Pulmonary artery endothelial cell (primary cell): ENCODE results near the gene TDRD12. TPM values are rescaled to one million over a fixed set of nuclear protein-coding genes. Genes with fewer than 3 reads are reported as not detected.
"Not testable (repeated sequence)": the region's sequence is repeated elsewhere in the genome, so short reads cannot be mapped to it uniquely, and the experiment has no call there.

ENCODE experiments used
- DNase-seq: peaks from one replicate; pipeline ENCODE4 v3.0.0-alpha.2; 2011; ENCODE audit warnings: low read depth, low spot score
- total RNA-seq: library from RNA; depleted of rRNA; stranded (reverse); fragments of >200 nt; gene quantifications from 2 replicates; pipeline ENCODE4 v1.2.3, GENCODE V29; 2014

Gene TDRD12
- total RNA-seq, 1 donor from 2014 or later = 0.40 TPM

DNA sequence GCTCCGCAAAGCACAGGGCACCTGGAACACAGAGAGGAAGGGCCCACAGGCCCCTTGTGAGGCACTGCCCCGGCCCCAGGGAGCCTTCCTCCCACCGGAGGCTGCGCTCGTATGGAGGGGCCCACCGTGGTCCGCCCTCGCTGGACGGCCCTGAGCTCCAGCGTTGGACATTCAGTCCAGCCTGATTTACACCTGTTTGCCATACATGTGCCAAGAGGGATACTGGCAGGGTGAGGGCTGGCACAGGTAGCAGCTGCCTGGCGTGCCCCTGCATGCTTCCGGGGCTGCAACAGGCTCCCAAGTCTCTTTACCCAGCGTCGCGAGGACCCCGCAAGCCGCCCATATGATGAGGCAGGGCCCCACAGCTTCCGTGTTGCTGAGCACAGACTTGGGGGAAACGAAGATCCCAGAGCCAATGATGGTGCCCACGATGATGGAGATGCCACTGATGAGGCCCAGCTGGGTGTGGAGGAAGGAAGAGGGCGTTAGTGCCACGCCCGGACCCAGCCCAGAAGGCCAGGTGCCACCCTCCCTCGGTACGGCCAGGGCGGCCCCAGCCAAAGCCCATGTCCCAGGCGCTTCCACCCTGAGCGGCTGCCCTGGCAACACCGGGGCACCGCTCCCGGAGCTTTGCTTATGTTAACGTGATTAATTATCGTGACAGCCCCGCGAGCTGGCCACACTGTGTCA, 144.9 kb downstream of the TDRD12 start:
- DNase-seq = no peak

DNA sequence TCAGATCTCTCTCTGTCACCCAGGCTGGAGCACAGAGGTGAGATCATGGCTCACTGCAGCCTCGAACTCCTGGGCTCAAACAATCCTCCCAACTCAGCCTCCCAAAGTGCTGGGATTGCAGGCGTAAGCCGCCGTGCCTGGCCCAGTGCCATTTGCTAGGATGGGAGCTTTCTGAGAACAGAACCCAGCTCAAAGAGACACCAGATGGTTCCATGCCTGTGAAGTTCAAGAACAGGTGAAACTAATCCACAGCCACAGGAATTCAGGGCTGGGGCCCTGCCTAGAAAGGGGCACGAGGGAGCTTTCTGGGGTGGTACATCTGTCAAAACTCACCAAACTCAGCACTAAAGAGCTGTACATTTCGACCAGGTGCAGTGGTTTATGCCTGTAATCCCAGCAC, 145.8 kb downstream of the TDRD12 start:
- DNase-seq = no peak

DNA sequence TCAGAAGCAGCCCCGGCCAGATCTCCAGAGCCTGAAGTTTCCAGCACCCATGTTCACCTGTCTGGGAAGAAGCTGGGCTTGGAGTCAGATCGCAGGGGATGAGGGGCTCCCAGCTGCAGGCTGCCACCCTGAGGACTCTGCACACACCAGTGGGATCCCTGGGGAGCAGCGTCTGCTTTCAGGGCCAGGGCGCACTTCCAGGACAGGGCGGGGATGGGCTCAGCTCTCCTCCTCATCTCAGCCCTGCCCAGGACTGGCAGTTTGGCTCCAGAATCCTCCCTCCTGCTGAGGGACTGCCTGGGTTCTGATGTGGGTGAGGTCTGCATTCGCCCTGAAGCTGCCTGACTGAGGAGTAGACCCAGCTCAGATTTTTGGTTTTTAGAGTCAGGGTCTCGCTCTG, 146.5 kb downstream of the TDRD12 start:
- no peak for DNase-seq

DNA sequence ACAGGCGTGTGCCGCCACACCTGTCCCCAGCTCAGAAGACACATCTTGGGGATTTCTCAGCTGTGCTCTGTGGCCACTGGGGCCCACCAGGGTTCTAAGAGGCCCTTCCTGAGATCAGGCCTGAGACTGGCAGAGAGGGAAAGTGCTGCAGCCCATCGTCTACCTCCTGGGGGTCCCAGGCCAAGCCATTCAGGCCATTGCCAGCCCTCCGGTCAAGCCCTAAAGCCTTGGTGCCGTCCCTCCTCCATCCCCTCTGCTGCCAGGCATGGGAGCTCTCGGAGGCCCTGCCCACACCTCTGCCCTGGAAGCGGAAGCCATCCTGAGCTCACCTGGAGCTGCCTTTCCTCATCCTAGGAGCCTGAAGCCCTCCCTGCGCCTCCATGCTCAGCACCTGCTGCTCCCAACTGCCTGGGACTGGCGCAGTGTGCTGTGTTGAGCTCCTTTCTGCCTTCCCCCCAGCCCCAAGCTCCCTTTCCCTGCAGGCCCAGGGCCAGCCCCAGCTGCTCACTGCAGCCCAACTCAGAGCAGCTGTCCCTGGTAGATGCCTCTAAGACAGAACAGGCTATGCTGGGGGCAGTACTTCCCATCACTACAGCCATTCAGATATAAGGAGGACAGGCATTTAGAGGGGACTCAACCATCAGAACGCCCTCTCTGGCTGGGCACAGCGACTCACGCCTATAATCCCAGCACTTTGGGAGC, 147.1 kb downstream of the TDRD12 start:
- no peak for DNase-seq

DNA sequence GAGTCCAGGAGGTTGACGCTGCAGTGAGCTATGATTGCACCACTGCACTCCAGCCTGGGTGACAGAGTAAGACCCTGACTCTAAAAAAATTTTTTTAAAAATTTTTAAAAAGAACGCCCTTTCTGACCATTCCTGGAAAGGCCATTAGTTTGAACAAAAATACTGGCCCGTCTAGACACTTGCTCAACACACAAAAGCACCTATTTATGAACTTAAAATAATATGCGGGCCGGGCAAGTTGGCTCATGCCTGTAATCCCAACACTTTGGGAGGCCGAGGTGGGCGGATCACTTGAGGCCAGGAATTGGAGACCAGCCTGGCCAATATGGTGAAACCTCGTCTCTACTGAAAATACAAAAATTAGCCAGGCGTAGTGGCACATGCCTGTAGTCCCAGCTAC, 147.9 kb downstream of the TDRD12 start:
- not testable (repeated sequence) for DNase-seq

DNA sequence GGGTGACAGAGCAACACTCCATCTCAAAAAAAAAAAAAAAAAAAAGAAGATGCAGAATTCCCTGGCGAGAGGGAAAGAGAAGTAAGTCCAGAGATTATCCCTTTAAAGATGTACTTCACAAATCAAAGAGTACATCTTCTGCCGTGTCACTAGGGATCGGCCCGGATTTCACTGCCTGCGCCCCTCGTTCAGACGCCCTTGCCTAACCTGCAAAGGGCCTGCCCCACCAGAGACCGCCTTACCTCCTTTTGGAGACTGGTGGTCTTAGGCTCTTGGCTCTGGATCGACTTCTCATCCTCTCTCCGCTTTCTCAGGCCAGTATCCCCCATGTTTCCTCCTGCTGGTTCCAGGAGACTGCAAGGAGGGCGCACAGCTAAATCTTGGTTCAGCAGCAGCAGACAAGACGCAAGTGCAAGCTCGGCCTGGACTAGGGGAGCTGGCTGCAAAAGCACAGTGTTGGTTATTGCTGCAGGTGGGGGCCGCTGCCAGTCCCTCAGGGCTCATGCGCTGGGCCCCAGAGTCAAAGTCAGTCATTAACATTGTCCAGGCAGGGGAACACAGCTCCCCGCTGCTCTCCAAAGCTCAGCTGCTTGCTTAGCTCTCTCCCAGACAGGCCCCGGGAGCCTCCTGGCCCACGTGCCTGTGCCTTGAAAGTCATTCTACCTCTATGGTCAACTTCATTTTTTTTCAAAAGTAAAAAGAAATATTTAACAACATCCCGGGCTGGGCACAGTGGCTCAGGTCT, 148.8 kb downstream of the TDRD12 start:
- DNase-seq = no peak

DNA sequence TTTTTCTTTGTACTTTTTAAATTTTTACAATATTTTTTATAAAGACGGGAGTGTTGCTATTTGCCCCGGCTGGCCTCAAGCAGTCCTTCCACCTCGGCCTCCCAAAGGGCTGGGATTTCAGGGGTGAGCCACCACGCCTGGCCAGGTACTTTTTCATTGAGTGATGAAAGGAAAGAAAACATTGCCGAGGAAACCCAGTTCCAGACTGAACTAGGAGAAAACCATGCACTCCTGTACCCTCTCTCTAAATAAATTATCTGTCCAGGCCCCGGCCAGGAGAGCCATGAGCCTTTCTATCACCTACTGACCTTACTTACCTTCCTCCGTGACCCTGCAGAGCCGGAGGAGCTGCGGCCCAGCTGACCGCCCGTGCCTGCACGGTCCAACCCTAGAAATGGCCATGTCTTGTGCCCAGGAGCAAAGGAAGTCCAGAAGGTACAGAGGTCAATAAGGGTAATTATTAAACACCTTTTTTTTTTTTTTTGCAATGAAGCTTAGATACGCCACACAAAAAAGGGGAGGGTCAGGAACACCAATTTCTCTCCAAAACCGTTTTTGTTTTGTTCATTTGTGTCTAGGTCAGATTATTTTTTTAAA, 149.9 kb downstream of the TDRD12 start, which contains the start of gene SLC7A9:
Gene SLC7A9 (minus strand): TSS at position 399 of the 597 bp plus-strand sequence. CDS start 1,233 bp downstream, outside the sequence.
- no peak for DNase-seq

DNA sequence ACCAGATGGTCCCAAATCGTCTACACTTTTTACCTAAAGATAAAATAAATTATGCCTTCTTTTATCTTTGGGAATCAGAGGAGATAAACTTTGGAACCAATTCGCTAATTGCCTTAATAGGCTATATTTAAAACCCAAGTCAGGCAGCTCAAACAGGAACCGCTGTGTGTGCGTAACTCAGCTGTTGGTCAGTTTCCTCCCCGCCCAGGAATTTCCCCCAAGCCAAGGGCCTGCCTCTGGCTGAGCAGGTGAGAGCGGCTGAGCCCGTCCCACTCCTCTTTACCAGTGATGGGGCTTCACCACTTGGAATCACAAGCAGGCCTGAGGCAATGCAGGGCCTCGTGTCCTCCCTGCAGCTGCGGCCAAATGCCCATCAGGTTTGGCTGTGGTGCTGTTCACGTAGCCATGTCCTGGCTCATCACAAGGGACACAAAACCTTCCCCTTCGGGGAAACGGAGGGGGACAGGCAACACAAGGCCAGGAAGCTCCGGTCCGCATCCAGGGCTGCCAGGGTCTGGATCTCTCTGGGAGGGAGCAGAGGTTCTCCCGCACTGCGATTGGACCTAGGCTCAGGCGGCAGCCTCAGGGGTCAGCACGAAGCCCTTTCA, 150.5 kb downstream of the TDRD12 start:
- DNase-seq = no peak

DNA sequence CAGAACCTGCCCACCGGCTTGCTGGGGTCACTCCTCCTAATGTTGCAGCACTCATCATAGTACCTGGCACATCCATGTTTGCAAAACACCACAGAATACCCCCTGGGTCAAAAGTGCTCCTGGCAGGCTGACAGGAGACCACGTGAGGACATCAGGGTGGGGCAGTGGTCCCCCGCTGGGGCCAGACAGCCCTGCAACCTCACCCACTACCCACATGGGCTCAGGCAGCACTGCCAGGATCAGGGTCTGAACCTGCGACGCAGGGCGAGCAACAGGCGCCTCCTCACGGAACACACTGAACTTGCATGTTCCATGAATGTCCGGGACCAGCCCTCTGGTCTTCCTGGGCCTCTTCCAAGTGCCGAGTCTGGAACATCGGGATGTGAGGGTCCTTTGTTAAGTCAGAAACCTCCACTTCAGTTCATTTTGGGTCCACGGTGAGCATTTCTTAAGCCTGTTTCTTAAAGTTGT, 151.4 kb downstream of the TDRD12 start:
- no peak for DNase-seq

DNA sequence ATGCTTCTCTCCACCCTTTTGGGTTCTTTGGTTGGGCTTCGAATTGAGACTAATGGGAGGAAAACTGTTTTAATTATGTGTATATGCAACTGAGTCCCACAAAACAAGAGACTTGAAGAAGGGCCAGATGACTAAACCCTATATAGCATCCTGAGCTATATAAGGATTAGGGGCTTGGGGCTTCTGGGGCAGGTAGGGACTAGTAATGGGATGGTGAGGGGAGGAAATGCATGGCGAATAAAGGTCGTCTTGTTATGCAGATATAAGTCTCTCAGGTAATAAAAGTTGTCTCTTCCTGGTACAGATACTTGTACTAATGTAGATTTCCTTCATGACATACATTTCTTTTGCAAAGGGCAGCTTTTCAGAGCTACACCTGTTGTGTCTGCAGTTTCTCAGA, 152.8 kb downstream of the TDRD12 start:
- DNase-seq = no peak

DNA sequence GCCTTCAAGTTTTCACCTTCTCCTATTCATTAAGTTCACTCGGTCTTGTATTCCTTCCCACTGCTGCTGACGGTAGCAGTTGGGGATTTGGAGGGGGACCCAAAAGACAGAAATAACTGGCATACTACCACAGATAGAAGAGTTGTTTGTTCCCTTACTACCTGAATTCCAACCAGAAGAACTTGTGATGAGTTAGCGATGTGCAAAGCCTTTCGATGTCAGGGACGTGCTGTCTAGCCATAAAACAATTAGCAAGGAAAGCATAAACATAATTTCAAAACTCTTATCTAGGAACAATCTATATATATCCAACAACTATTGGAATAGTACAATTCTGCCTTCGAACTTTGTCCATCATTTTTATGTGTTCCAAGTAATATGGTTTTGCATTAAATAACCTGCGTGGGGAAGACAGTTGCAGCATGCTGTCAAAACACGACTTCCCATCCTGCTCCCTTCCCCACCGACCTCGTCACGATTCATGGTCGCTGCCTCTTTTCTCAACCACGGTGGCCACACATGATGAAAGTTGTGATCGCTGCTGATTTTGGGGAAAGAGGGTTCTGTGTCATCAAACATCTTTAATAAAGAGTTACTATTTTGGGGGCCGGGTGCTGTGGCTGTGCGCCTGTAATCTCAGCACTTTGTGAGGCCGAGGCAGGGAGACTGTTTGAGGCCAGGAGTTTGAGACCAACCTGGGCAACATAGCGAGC, 153.8 kb downstream of the TDRD12 start:
- DNase-seq = no peak

DNA sequence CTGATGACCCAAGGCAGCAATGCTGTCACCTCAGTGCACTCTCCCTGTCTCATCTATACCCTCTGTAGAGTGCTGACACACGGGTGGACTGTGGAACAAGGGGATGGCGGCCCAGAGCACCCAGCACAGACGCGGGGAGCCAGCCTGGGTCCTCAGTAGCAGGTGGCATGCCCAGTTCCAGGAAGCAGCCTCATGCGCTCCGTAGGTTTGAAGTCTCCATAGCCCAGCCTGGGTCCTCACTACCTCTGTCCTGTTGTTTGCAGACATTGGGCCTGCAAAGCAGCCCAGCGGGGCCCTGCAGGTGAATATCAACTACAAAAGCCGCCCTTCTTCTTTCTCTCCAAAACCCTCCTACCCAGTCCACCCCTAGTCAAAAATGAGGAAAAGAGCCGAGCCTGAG, 155.0 kb downstream of the TDRD12 start:
- no peak for DNase-seq

DNA sequence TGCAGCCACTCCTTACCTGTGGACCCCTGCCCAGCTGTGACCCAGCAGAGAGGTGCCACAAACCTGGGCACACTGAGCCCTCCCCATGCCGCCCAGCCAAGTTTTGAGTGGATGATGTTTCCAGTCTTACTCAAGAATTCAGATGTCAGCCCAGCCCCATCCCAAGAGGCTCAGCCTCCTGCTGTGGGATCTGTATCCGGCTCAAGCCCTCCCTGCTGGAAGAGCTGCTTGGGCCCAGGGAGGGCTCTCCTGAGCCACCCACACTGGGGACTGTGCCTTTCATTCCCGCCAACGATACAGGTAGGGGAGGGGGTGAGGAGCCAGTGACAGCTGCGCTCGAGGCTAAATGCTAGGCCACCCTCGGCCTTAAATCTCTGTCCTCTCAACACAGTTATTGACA, 155.9 kb downstream of the TDRD12 start:
- DNase-seq = no peak

DNA sequence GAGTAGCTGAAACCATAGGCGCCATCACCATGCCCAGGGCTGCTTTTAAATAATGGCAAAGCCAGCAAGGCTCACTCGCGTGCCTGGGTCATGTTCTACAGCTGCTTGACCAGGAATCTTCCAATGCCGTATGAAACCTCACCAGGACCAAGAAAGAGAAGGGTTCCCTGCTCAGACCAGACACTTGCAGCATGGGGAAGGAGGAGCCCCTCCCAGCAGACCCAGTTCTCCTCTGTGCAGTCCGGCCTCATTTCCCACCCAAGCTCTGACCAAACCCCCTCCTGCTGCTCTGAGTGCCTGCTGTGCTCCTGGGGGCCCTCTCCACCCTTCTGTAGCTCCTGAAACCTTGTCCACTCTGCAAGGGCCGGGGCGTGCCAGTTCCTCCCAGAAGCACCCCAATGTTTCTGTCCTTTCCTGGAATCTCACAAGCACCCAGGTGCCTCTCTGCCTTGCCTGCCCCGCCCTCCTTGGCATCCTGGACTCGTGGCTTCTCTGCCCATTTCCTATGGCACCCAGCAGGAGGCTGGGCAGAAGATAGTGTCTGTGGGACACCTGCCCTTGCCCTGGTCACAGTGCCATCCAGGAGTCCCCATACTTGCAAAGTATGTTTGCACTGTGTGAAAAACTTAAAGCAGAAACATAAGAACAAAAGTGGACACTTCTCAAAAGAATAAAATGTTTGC, 156.8 kb downstream of the TDRD12 start:
- DNase-seq = no peak

DNA sequence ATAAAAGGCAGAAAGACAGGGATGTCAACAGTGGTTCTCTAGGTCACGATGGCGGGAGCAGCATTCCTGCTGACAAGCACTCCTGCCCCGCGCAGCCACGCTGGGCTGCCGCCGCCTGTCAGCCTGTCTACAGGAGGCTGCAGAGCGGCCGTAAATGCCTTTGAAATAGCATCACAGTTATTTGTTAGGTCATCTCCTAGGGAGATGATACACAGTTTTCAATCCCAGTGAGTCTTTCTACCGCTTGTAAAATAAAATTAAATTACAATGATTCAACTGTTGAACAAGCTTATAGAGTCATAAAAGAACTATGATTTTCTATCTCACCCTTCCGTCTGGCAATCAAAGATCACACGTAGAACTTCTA, 157.3 kb downstream of the TDRD12 start:
- no peak for DNase-seq

Other genes with a start within 250 kb of the TDRD12 start
- gene PDCD5, start 138.6 kb upstream of the TDRD12 start, total RNA-seq = 147 and 155 TPM in 2 replicates
- gene ANKRD27, start 44.6 kb upstream of the TDRD12 start, total RNA-seq = 39.1 and 54.4 TPM in 2 replicates
- 0.26 and 0.42 TPM in 2 replicates for gene RGS9BP, start 43.9 kb upstream of the TDRD12 start, total RNA-seq
- gene NUDT19, start 27.9 kb upstream of the TDRD12 start, total RNA-seq = 9.5 and 9.8 TPM in 2 replicates
- gene SLC7A9, start 150.0 kb downstream of the TDRD12 start, total RNA-seq = not detected in 2 replicates